Endothelial cell of umbilical vein (primary cell): ENCODE data around the gene GDNF. TPM values are rescaled to one million over a fixed set of nuclear protein-coding genes. Genes with fewer than 3 reads are reported as not detected.

Source experiments
- BruUV-seq: library from RNA; stranded (reverse); fragments of 400-500 nt; replicated peaks from 2 replicates; lab custom pipeline; 2021; lab: Mats Ljungman, UMichigan
- CTCF ChIA-PET: fragments of 300-600, 350-600 bp; sonication (Branson Sonifier 250); formaldehyde crosslinking; loops from one replicate; lab custom pipeline; 2021; ENCODE audit warnings: antibody characterized with exemption, inconsistent platforms; lab: Charles Lee
- POLR2A ChIA-PET: fragments of 300-600, 350-600 bp; sonication (Branson Sonifier 250); formaldehyde crosslinking; loops from one replicate; lab custom pipeline; 2021; ENCODE audit warnings: antibody characterized with exemption, inconsistent platforms; lab: Charles Lee
- DNase-seq: peaks from one replicate; pipeline ENCODE4 v3.0.0-alpha.2; 2011; ENCODE audit warnings: low read depth, low spot score
- FAIRE-seq: peaks from 2 replicates; lab custom pipeline; 2011; peaks lifted over from hg19 to GRCh38; lab: Jason Lieb, UNC
- H2AFZ ChIP-seq: 2 replicates; pipeline ENCODE4 v1.6.0; 2012; ENCODE audit warnings: low read depth, low read length, control low read depth, inconsistent platforms
- H3K27ac ChIP-seq: 2 replicates; pipeline ENCODE4 v1.5.1; 2011; ENCODE audit warnings: low read depth, mild to moderate bottlenecking, control low read depth, low read length, moderate library complexity; ENCODE audit not compliant: insufficient read depth
- H3K27me3 ChIP-seq, 2 experiments: 2 replicates each; pipeline versions ENCODE4 v1.6.0 to v1.6.1; 2011; ENCODE audit warnings: low read length in 2 of 2, mixed read lengths in 1 of 2; ENCODE audit not compliant: control insufficient read depth in 2 of 2, insufficient read depth in 2 of 2
- H3K36me3 ChIP-seq, 2 experiments: 2 replicates in 1 of 2; 3 replicates in 1 of 2; pipeline ENCODE4 v1.5.1; 2011; ENCODE audit warnings: low read length in 2 of 2, mild to moderate bottlenecking in 1 of 2, moderate library complexity in 1 of 2; ENCODE audit not compliant: control insufficient read depth in 2 of 2, insufficient read depth in 2 of 2; ENCODE audit errors: extremely low read depth in 1 of 2
- H3K4me1 ChIP-seq: 3 replicates; pipeline ENCODE4 v1.5.1; 2011; ENCODE audit warnings: mild to moderate bottlenecking, low read length; ENCODE audit not compliant: control insufficient read depth, insufficient read depth; ENCODE audit errors: extremely low read depth
- H3K4me2 ChIP-seq: 2 replicates; pipeline ENCODE4 v1.6.1; 2011; ENCODE audit warnings: low read length, control low read depth, mixed read lengths; ENCODE audit not compliant: insufficient read depth
- H3K4me3 ChIP-seq, 3 experiments: fragments of 200-600 bp in 1 of 3; sonication (generic), shearing (Covaris generic) in 1 of 3; replicated peaks in 1 of 3; 2 replicates each; pipeline ENCODE4 v1.5.1; 2011 to 2016; ENCODE audit warnings: control low read depth in 3 of 3, low read length in 3 of 3, mild to moderate bottlenecking in 2 of 3, inconsistent platforms in 1 of 3, low read depth in 1 of 3, moderate library complexity in 1 of 3; ENCODE audit not compliant: insufficient read depth in 1 of 3
- H3K79me2 ChIP-seq: 2 replicates; pipeline ENCODE4 v1.6.0; 2012; ENCODE audit warnings: low read length, inconsistent platforms; ENCODE audit not compliant: control insufficient read depth, insufficient read depth
- H3K9ac ChIP-seq: replicated peaks from 2 replicates; pipeline ENCODE3; 2011; ENCODE audit warnings: low read length, control low read depth; ENCODE audit not compliant: insufficient read depth; ENCODE audit errors: extremely low read depth
- H3K9me1 ChIP-seq: replicated peaks from 3 replicates; pipeline ENCODE4 v1.6.0; 2011; ENCODE audit warnings: mild to moderate bottlenecking, low read length; ENCODE audit not compliant: control insufficient read depth, insufficient read depth; ENCODE audit errors: extremely low read depth
- H3K9me3 ChIP-seq: replicated peaks from 2 replicates; pipeline ENCODE4 v1.5.1; 2012; ENCODE audit warnings: low read length, inconsistent platforms; ENCODE audit not compliant: control insufficient read depth, insufficient read depth
- H4K20me1 ChIP-seq: replicated peaks from 2 replicates; pipeline ENCODE3; 2011; ENCODE audit warnings: mild to moderate bottlenecking, low read length; ENCODE audit not compliant: control insufficient read depth, insufficient read depth; ENCODE audit errors: extremely low read depth
- EZH2 ChIP-seq: IDR thresholded peaks from 2 replicates; pipeline ENCODE4 v1.6.1; 2012; ENCODE audit warnings: borderline replicate concordance, low read depth, mild to moderate bottlenecking, moderate library complexity, low read length, inconsistent platforms; ENCODE audit not compliant: severe bottlenecking
- FOS ChIP-seq: IDR thresholded peaks from 2 replicates; pipeline ENCODE4 v1.6.1; 2011; ENCODE audit warnings: mild to moderate bottlenecking, low read length, moderate library complexity, borderline replicate concordance; ENCODE audit not compliant: insufficient read depth
- GATA2 ChIP-seq: IDR thresholded peaks from 2 replicates; pipeline ENCODE4 v1.7.0; 2011; ENCODE audit warnings: low read depth, mild to moderate bottlenecking, moderate library complexity, mixed read lengths, low read length; ENCODE audit not compliant: insufficient read length, insufficient read depth
- JUN ChIP-seq: IDR thresholded peaks from 2 replicates; pipeline ENCODE4 v1.6.1; 2011; ENCODE audit warnings: borderline replicate concordance, low read depth; ENCODE audit not compliant: insufficient read length, insufficient read depth
- MYC ChIP-seq: IDR thresholded peaks from one replicate; pipeline ENCODE4 v1.6.1; 2011; ENCODE audit warnings: mild to moderate bottlenecking, low read depth, low read length
- POLR2A ChIP-seq: IDR thresholded peaks from 2 replicates; pipeline ENCODE4 v1.6.1; 2012; ENCODE audit warnings: low read depth, mild to moderate bottlenecking, control low read depth, low read length
- POLR2AphosphoS5 ChIP-seq: IDR thresholded peaks from 2 replicates; pipeline ENCODE4 v1.6.1; 2012; ENCODE audit warnings: low read depth, mild to moderate bottlenecking, control low read depth, low read length, moderate library complexity; ENCODE audit not compliant: insufficient read depth
- dilution Hi-C: fragments of 300-500 bp; cut with MboI; formaldehyde crosslinking; loops from one replicate; pipeline ENCODE4 v1.15.0; 2019; ENCODE audit warnings: low sequenced_read_pairs; ENCODE audit not compliant: extremely low pct_ligation_motif_present
- intact Hi-C: fragments of 100-400 bp; cut with micrococcal nuclease; formaldehyde crosslinking; loops from one replicate; pipeline ENCODE4 v1.10.0; 2022
- polyA plus RNA-seq, 4 experiments: library from polyadenylated mRNA; depleted of rRNA in 3 of 4; stranded (reverse) in 3 of 4; unstranded in 1 of 4; fragments of >200 nt; gene quantifications; 2 replicates each; pipeline versions ENCODE4 v1.2.1 to v1.2.3, GENCODE V29; 2011 to 2012; ENCODE audit warnings: missing spikeins in 1 of 4
- total RNA-seq: library from RNA; stranded (reverse); gene quantifications from 2 replicates; pipeline ENCODE4 v1.2.3, GENCODE V29; 2021
- TF ChIP-seq, protein P1 (sequence below), 2 donors: IDR thresholded peaks; 1 replicate in 1 of 2; 2 replicates in 1 of 2; pipeline ENCODE4 v1.5.1; 2011; ENCODE audit warnings: low read length in 2 of 2, mild to moderate bottlenecking in 2 of 2, moderate library complexity in 2 of 2, control low read depth in 1 of 2, inconsistent platforms in 1 of 2, low read depth in 1 of 2; ENCODE audit not compliant: insufficient read depth in 1 of 2; ENCODE audit errors: extremely low read depth in 1 of 2
- TF ChIP-seq, protein P2 (sequence below): IDR thresholded peaks from 2 replicates; pipeline ENCODE4 v1.6.1; 2011; ENCODE audit not compliant: insufficient read depth, insufficient read length

The GDNF gene
- total and polyA plus RNA-seq, 2 donors (not counting 3 experiments of a cell fraction or from before 2014, with no cell fraction given) = not detected

DNA sequence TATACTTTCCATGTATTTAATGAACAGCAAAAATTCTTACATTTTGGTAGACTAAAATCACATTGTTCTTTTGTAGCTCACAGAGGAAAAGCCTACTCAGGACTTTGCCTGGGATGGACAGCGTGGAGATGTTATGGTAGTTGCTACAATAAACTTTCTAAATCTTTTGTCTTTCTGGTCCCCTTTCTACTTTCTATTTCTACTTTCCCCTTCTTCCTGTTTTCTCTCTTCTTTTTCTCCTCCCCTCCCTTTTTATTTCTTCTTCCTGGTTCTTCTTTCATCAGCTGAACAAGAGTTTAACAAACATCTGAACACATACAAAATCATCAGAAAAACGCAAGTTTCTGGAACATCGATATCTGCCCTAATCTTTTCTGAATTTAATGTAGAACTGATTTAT is 15.6 kb upstream of the GDNF start:
- intact Hi-C loops = no loop called here
- Histone ChIP-seq H3K9ac (no peak overlapping the region), H3K36me3 (no peaks in the 10 kb centered on the region), H3K27me3 (peaks cover 3 to 9% of the 10 kb centered on the region in 2 experiments), H3K27ac (no peak overlapping the region), H3K4me3 (no peak overlapping the region), H3K9me1 (no peaks in the 10 kb centered on the region), H2AFZ (no peak overlapping the region), H3K4me2 (no peak overlapping the region), H3K4me1 (no peaks in the 10 kb centered on the region), H4K20me1 (no peaks in the 10 kb centered on the region), H3K9me3 (no peaks in the 10 kb centered on the region), H3K79me2 (no peaks in the 10 kb centered on the region)
- no peak for FAIRE-seq
- no TSS peak for BruUV-seq
- ChIA-PET CTCF (no interaction called here), POLR2A (no interaction called here)
- dilution Hi-C loops = no loop called here
- DNase-seq = no peak
- TF ChIP-seq, protein P1, sequence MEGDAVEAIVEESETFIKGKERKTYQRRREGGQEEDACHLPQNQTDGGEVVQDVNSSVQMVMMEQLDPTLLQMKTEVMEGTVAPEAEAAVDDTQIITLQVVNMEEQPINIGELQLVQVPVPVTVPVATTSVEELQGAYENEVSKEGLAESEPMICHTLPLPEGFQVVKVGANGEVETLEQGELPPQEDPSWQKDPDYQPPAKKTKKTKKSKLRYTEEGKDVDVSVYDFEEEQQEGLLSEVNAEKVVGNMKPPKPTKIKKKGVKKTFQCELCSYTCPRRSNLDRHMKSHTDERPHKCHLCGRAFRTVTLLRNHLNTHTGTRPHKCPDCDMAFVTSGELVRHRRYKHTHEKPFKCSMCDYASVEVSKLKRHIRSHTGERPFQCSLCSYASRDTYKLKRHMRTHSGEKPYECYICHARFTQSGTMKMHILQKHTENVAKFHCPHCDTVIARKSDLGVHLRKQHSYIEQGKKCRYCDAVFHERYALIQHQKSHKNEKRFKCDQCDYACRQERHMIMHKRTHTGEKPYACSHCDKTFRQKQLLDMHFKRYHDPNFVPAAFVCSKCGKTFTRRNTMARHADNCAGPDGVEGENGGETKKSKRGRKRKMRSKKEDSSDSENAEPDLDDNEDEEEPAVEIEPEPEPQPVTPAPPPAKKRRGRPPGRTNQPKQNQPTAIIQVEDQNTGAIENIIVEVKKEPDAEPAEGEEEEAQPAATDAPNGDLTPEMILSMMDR (IDR thresholded peaks at IDR 0.05; ENCODE audit: extremely low read depth in 1 of 2, insufficient read depth in 1 of 2, low read depth in 1 of 2, low read length in 2 of 2) = no peak
- no peak for TF ChIP-seq EZH2
- no peak for TF ChIP-seq MYC
- no peak for TF ChIP-seq POLR2AphosphoS5
- TF ChIP-seq POLR2A = no peak
- TF ChIP-seq FOS = no peak
- TF ChIP-seq, protein P2, sequence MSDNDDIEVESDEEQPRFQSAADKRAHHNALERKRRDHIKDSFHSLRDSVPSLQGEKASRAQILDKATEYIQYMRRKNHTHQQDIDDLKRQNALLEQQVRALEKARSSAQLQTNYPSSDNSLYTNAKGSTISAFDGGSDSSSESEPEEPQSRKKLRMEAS = no peak
- no peak for TF ChIP-seq JUN
- TF ChIP-seq GATA2 = no peak
